ENCODE data around the gene SEC22A. TPM values are rescaled to one million over a fixed set of nuclear protein-coding genes. Genes with fewer than 3 reads are reported as not detected.

Gene SEC22A
- total and polyA plus RNA-seq, 9 donors: 10.2 to 45.3 (median 19.9) TPM

- H3K36me3 ChIP-seq: no peaks in the 10 kb centered on the region
- no peaks in the 10 kb centered on the region for H3K27me3 ChIP-seq
- no peak overlapping the region for H3K4me3 ChIP-seq
- intact Hi-C loops (cut with DNase I): no loop called here
- no peaks in the 10 kb centered on the region for H3K9me3 ChIP-seq
- no peak overlapping the region for H3K27ac ChIP-seq
- no peak for TF ChIP-seq CTCF (IDR thresholded peaks at IDR 0.05)
- TF ChIP-seq EP300 (IDR thresholded peaks at IDR 0.05): no peak
- TF ChIP-seq POLR2A (IDR thresholded peaks at IDR 0.05): no peak
- WGBS, 3 donors: 64 to 67% (median 67%) methylated on average over 16 of the region's 16 CpGs
- DNase-seq: no peak
- no peaks in the 10 kb centered on the region for H3K4me1 ChIP-seq (ENCODE audit: insufficient read depth)
Measured at GRCh38 chr3:123312331-123313265, 110.9 kb downstream of the SEC22A start.

- Histone ChIP-seq H3K27ac (no peak overlapping the region), H3K36me3 (no peaks in the 10 kb centered on the region), H3K4me1 (ENCODE audit: insufficient read depth) (no peaks in the 10 kb centered on the region), H3K4me3 (no peak overlapping the region), H3K27me3 (no peaks in the 10 kb centered on the region), H3K9me3 (no peaks in the 10 kb centered on the region)
- WGBS, 3 donors: 75 to 90% (median 85%) methylated on average over 5 of the region's 5 CpGs
- no peak for DNase-seq
- TF ChIP-seq EP300 (IDR thresholded peaks at IDR 0.05) (no peak), POLR2A (IDR thresholded peaks at IDR 0.05) (no peak), CTCF (IDR thresholded peaks at IDR 0.05) (no peak)
- intact Hi-C loops (cut with DNase I): no loop called here
Measured at GRCh38 chr3:123313889-123314288, 112.1 kb downstream of the SEC22A start.

GRCh38 chr3:123314359-123315270 is 112.9 kb downstream of the SEC22A start:
- intact Hi-C loops (cut with DNase I): no loop called here
- Histone ChIP-seq H3K4me3 (no peak overlapping the region), H3K9me3 (no peaks in the 10 kb centered on the region), H3K36me3 (no peaks in the 10 kb centered on the region), H3K27me3 (no peaks in the 10 kb centered on the region), H3K27ac (no peak overlapping the region), H3K4me1 (ENCODE audit: insufficient read depth) (no peaks in the 10 kb centered on the region)
- TF ChIP-seq EP300 (IDR thresholded peaks at IDR 0.05): no peak
- TF ChIP-seq CTCF (IDR thresholded peaks at IDR 0.05): no peak
- no peak for TF ChIP-seq POLR2A (IDR thresholded peaks at IDR 0.05)
- WGBS, 3 donors: 72 to 76% (median 73%) methylated on average over 14 of the region's 14 CpGs
- no peak for DNase-seq

- WGBS, 3 donors: 79 to 88% (median 81%) methylated on average over 4 of the region's 4 CpGs
- H3K4me3 ChIP-seq: no peak overlapping the region
- H3K4me1 ChIP-seq (ENCODE audit: insufficient read depth): no peaks in the 10 kb centered on the region
- no peaks in the 10 kb centered on the region for H3K27me3 ChIP-seq
- no peak overlapping the region for H3K27ac ChIP-seq
- intact Hi-C loops (cut with DNase I): no loop called here
- H3K9me3 ChIP-seq: no peaks in the 10 kb centered on the region
- no peak for DNase-seq
- TF ChIP-seq EP300 (IDR thresholded peaks at IDR 0.05) (no peak), POLR2A (IDR thresholded peaks at IDR 0.05) (no peak), CTCF (IDR thresholded peaks at IDR 0.05) (no peak)
- H3K36me3 ChIP-seq: no peaks in the 10 kb centered on the region
Measured at GRCh38 chr3:123315271-123315595, 113.5 kb downstream of the SEC22A start.
